Heart left ventricle (tissue), 13 donors: Measurements from ENCODE around the gene IFNA13.

Source experiments
- POLR2A ChIP-seq, 2 donors: fragments of 450-650 bp; IDR thresholded peaks; one replicate each; pipeline ENCODE4 v1.6.1; 2017; ENCODE audit warnings: antibody characterized with exemption in 2 of 2, mild to moderate bottlenecking in 2 of 2, moderate library complexity in 2 of 2
- TF ChIP-seq, protein P1 (sequence below), 12 donors: fragments of 200-600 bp; sonication (generic) in 4 of 12; IDR thresholded peaks; one replicate each; pipeline versions ENCODE4 v1.5.0 to v1.8.0; 2018 to 2022; ENCODE audit warnings: antibody characterized with exemption in 12 of 12, mild to moderate bottlenecking in 5 of 12
- donor health status: ischemic (EF 13 %, LVEDD 7.1; RV severe dilation, severe dysfunction).
- donor health status: DM: no; HTN: yes; CAD: no.
- donor health status: DM: no; HTN: no; CAD: no.
- donor health status: ischemic (EF 25% LVEDD 6.9; RV normal size, moderate dysfunction).
- donor health status: ischemic (EF 25% LVEDD 5.7; RV mildly dilated, moderate dysfunction).
- donor health status: ischemic (EF 35%, LVEDD 5.7; RV mildly dilated, moderate dysfunction).
- donor health status: nonischemic (EF 11% LVEDD 7.7; RV severe dilation, severe dysfunction).
- donor health status: DM: yes; HTN: yes; CAD: no.
- donor health status: PGD.
- donor health status: ischemic (EF 29% LVEDD 5.4; RV normal size, mild dysfunction).
- donor health status: nonischemic (EF 23%, LVEDD 6.1; RV moderate dilation, normal function).

DNA sequence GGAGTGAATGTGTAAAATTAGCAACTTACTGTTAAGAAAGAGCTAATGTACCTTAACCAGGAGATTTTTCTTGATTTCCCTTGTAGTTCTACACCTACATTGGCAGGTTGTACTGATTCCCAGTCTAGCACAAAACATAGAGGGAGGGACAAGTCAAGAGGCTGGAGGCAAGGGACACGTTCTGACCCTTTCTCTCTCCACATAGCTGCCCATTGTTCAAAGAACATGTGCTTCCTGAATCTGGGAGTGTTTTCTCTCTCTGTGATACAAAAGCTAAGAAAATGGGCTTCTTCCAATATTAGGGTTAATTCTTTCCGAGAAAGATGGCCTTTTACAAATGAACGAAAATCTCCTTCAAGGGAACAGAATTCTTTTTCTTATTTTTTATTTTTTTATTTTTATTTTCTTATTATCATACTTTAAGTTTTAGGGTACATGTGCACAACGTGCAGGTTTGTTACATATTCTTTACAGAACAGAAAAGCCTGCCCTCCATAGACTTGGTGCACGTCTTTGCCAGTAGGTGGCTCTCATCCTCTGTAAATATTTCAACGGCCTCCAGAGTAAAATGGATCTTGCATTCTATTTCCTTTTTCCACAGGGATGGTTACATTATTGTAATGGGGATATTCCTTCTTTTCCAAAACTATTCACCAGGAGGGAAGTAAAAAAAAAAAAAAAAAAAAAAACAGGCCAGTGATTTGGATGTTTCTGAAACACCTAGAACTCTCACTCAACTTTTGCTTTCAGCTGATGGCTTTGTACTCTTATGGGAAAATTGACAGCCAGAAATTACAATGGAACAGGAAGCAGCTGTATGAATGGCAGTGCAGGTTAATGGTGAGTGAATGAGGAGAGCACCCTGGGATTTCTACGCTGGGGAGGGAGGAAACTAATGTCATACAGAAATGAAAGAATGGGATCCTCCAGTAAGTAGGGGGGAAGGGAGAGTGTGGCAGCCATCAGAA is 49.6 kb downstream of the IFNA13 start:
- TF ChIP-seq, protein P1, sequence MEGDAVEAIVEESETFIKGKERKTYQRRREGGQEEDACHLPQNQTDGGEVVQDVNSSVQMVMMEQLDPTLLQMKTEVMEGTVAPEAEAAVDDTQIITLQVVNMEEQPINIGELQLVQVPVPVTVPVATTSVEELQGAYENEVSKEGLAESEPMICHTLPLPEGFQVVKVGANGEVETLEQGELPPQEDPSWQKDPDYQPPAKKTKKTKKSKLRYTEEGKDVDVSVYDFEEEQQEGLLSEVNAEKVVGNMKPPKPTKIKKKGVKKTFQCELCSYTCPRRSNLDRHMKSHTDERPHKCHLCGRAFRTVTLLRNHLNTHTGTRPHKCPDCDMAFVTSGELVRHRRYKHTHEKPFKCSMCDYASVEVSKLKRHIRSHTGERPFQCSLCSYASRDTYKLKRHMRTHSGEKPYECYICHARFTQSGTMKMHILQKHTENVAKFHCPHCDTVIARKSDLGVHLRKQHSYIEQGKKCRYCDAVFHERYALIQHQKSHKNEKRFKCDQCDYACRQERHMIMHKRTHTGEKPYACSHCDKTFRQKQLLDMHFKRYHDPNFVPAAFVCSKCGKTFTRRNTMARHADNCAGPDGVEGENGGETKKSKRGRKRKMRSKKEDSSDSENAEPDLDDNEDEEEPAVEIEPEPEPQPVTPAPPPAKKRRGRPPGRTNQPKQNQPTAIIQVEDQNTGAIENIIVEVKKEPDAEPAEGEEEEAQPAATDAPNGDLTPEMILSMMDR (IDR thresholded peaks at IDR 0.05): peak; percentile 43 to 81 (median 64)
- no peak for TF ChIP-seq POLR2A (IDR thresholded peaks at IDR 0.05)
